GM15510 (cell line): ENCODE data around the gene CCDC24.

ENCODE experiments used
- POLR2A ChIP-seq: IDR thresholded peaks from 3 replicates; pipeline ENCODE4 v1.6.1; 2011; ENCODE audit warnings: borderline replicate concordance; ENCODE audit not compliant: insufficient read length; ENCODE audit errors: extremely low read depth

The CCDC24 gene

DNA sequence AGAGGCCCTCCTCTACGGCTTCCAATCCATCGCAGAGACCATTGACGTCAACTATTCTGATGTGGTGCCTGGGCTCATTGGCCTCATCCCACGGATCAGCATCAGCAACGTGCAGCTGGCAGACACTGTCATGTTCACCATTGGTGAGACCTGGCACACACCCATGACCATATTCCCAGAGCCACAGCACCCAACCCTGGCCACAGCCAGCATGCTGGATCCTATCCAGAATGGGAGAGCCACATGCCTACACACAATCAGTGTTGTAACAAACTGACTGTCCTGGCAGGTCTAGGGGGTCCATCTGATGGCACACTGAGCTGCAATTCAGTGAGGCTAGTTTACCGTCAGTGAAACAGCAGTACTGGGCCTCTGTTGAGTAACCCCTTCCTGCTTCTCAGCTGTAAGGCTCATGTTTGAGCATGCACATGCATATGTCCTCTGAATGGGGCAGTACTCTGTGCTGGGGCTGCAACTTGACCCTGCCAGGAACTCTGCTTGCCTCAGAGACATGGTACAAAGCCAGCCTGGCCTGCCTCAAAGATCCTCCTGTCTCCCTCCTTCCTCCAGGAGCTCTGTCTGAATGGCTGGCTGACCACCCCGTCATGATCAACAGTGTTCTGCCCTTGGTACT lies 33.9 kb upstream of the CCDC24 start:
- TF ChIP-seq POLR2A: no peak

DNA sequence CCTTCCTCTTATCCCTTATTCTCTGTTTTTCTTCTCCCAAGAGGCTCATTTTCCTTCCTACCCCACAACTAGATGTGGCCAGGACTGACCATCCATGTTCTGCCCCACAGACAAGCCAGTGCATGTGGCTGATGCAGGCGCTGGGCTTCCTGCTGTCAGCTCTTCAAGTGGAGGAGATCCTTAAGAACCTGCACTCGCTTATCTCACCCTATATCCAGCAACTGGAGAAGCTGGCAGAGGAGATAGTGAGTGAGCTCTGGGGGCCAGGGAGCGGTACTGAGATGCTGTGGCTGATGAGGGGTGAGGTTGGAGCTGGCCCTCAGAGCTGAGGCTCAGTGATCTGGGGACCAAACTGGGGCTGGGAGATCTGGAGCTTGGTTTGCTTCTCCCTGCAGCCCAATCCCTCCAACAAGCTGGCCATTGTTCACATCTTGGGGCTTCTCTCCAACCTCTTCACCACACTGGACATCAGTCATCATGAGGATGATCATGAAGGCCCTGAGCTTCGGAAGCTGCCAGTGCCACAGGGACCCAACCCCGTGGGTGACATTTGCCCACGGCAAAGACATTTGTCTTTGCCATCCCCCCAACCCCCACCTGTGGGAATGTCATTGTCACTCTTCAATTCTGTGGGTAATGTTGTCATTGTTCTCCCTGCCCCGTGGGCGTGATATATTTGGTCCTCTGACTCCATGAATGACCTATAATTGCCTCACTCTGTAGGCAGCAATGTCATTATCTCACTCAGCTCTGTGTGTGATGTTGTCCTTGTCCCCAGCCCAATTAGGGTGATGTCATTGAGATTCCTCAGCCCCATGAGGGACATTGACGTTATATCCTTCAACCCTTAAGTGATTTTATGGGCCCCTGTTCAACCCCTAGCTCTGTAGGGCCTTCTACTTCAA lies 32.8 kb upstream of the CCDC24 start:
- no peak for TF ChIP-seq POLR2A

DNA sequence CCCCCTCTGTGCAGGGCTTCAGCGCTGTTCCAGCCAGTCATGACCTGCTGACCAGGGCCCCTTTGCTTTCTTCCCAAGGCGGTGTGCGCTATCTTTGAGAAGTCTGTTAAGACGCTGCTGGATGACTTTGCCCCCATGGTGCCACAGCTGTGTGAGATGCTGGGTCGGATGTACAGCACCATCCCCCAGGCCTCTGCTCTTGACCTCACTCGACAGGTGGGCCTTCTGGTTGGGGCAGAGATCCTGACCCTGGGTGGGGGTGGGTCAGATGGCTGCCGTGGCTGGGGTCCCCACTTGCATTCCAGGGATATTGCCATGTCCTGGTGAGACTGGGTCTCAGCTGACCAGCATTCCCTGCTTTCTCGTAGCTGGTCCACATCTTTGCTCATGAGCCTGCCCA lies 30.6 kb upstream of the CCDC24 start:
- no peak for TF ChIP-seq POLR2A

DNA sequence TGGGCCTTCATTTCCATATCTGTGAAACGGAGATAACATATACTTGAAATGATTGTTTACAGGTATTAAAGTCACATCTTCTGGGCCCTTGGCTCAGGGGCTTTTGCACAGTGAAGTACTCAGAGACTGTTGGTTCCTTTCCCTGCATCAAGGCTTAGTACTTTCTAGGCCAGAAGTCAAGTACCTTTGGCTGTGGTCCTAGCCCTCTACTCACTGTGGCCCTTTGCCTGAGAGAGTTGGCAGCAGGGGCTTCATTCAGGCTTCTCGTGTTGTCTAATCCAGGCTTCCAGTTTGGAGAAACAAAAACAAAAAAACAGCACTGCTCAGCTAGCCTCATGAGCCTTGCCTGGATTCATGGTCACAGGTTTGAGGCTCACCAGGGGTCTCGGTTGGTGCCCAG lies 29.7 kb upstream of the CCDC24 start:
- no peak for TF ChIP-seq POLR2A

DNA sequence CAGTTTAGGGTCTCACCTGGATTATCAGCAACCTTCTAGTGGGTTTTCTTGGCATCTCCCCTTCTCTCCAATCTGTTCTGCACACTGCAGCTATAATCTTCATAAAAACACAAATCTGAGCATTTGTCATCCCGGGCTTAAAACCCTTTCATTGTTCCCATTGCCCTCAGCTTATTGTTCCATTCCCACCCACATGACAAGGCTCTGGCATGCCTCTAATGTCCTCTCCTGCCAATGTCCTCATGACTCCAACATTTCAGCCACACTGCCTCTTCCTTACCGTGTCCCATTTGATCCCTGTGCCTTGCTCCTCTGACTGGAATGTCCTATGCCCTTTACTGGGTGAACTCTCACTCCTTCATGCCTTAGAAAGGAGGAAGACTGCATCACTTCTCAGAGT lies 29.1 kb upstream of the CCDC24 start:
- no peak for TF ChIP-seq POLR2A

DNA sequence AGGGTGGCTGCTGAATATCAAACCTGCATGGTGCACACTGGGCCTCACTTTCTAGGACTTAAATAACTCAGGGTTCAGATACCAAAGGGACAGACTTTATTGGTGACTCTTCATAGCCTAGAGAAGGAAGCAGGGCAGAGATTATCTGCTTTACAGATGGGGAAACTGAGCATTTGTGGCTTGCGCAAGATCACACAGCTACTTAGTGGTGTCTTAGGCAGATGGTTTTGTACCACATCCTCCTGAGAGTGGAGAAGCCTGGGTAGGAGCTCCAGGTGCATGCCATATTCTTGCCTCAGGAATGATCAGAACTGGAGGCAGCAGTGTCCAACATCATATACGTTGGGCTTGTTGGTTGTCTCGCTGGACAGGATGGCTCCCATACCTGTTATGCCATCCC lies 28.4 kb upstream of the CCDC24 start:
- TF ChIP-seq POLR2A: no peak

DNA sequence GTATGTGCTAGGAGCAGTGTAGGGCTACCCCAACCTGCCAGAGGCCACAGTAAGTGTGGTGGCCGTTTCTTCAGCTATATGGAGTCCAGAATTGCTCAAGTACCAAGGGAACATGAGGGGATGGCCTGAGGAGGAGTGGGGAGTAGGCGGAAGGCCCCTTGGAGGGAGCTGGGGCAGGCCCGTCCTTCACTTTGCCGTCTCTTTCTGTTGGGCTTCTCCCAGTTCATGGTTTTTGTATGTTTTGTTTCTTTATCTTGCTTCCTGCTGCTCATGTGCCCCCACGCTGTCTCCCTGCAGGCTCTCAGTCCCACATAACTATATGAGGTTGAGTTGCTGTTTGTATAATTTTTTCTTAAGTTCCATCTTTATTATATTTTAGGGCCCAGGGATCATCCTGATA lies 27.5 kb upstream of the CCDC24 start:
- TF ChIP-seq POLR2A: no peak

DNA sequence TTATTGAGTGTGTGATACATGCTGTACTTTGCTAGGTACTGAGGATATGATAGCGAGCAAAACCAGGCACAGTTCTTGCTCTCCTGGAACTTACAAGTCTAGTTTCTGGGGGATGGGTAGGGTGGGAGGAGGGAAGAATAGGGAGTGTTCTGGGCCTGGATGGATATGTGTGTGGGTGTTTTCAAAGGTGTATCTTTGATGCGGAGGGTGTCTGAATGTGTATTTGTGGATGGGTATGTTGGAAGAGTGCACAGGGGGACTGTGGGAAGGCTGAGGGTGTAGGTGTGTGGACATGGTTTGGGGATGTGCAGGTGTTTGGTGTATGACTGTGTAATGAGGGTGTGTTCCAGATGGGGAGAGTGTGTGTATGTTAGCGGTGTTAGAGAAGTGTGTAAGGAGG lies 26.1 kb upstream of the CCDC24 start:
- TF ChIP-seq POLR2A: no peak

DNA sequence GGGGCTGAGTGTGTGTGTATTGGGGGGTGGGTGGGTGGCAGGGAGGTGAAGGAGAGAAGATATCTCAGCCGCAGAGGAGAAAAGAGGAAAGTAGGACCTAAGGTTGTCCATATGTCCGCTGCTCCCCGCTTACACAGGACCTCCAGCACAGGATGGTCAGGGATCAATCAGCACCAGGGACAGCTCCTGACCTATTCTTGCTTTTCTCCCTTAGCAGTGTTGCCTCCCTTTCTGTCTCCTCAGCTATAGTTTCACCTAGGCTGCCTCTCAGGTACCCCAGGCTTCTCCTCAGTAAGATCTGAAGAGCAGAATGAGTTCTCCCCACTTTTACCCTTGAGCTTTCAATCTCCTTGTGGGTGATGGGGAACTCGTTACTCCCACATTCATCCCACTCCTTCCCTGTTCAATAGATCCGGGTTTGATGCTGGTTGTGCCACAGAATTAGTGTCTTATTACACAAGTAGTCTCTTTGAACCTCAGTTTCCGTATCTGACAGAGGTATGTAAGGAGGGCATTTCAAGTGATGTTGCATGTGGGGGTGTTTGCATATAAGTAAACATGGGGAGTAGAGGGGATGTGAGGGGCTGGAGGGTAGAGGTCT lies 23.0 kb upstream of the CCDC24 start:
- TF ChIP-seq POLR2A: no peak

DNA sequence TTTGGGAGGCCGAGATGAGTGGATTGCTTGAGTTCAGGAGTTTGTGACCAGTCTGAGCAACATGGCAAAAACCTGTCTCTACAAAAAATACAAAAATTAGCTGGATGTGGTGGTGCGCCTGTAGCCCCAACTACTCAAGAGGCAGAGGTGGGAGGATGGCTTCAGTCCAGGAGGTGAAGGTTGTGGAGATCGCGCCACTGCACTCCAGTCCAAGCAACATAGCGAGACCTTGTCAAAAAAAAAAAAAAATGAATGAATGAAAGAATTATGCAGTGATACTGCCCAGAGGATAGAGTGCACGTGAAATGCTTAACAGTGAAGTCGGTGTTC lies 22.0 kb upstream of the CCDC24 start:
- no peak for TF ChIP-seq POLR2A

DNA sequence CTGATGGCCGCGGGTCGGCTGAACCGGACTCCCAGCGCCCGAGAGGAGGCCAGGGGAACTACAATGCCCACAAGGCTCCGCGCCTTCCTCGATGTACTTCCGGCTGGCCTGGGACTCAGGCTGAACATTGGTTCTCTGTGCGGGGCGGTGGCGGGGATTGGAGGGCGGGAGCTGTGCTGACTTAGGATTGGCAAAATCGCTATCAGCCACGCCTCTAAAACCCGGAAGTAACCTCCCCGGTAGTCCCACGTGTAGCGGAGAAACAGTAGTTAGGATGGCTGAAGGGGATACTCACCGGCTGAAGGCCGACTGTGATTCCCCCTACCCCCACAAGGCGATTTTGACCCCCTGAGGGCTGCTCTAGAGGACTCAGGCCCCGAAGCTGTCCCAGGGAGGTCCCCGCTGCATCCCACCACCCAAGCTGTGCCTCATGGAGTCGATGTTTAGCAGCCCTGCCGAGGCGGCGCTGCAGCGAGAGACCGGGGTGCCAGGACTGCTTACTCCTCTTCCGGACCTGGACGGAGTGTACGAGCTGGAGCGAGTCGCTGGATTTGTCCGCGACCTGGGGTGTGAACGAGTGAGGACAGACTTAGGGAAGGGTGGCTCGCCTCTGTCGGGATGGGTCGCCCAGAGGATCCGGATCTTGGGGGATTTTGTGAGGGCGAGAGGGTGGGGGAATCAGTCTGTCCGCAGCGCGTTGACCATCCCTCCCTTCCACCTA lies 21.5 kb upstream of the CCDC24 start, which contains the start of gene DPH2:
Gene DPH2, plus strand, starts transcription at position 265 of the 721 bp plus-strand sequence. Its CDS starts 166 bp downstream, at position 431.
- TF ChIP-seq POLR2A: peak; percentile 55

DNA sequence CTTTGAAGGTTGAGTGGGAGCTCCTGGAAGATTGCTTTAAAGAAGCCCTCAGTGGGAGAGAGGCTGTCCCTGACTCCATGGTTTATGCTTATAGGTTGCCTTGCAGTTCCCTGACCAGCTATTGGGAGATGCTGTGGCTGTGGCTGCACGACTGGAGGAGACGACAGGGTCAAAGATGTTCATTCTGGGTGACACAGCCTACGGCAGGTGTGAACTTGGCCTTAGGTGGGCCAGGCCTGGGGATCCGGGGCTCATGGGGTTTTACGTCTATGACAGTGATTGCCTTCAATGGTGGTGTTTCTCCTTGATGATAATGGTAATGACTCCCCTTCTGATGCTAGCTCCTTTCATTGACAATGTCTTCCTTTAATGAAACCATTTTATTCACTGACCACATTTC lies 20.9 kb upstream of the CCDC24 start:
- no peak for TF ChIP-seq POLR2A

DNA sequence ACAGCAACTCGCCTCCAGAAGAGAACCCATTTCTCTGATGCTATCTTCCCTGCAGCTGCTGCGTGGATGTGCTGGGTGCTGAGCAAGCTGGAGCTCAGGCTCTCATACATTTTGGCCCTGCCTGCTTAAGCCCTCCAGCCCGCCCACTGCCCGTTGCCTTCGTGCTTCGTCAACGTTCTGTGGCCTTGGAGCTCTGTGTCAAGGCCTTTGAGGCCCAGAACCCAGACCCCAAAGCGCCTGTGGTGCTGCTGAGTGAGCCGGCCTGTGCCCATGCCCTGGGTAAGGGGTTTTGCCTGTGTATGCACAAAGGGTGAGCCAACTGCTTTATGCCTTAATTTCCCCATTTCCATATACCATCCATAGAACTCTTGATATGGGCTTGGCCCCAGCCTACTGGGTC lies 20.5 kb upstream of the CCDC24 start:
- TF ChIP-seq POLR2A: no peak

DNA sequence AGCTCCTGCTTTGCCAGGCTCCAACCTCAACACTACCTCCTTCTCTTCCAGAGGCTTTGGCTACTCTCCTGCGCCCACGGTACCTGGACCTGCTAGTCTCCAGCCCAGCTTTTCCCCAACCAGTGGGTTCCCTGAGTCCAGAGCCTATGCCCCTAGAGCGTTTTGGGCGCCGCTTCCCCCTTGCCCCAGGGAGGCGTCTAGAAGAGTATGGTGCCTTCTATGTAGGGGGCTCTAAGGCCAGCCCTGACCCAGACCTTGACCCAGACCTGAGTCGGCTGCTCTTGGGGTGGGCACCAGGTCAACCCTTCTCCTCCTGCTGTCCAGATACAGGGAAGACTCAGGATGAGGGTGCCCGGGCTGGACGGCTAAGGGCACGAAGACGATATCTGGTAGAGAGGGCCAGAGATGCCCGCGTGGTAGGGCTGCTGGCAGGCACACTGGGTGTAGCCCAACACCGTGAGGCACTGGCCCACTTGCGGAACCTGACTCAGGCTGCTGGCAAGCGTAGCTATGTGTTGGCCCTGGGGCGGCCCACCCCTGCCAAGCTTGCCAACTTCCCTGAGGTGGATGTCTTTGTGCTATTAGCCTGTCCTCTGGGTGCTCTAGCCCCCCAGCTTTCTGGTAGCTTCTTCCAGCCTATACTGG lies 19.9 kb upstream of the CCDC24 start:
- no peak for TF ChIP-seq POLR2A
